HepG2 (cell line): ENCODE results near the gene PRELID1. TPM values are rescaled to one million over a fixed set of nuclear protein-coding genes. Genes with fewer than 3 reads are reported as not detected.

Experiments used
- HNF4A ChIP-seq: sonication (generic); formaldehyde crosslinking; IDR thresholded peaks from 2 replicates; pipeline ENCODE4 v1.4.0; 2020; ENCODE audit warnings: missing genetic modification reagents
- JUND ChIP-seq: sonication (generic); formaldehyde crosslinking; IDR thresholded peaks from 2 replicates; pipeline ENCODE4 v1.8.0; 2022; ENCODE audit warnings: mild to moderate bottlenecking, missing genetic modification reagents
- MBD4 ChIP-seq: IDR thresholded peaks from 2 replicates; pipeline ENCODE4 v1.6.1; 2012; ENCODE audit warnings: low read length, inconsistent platforms, borderline replicate concordance
- NFYC ChIP-seq: IDR thresholded peaks from 2 replicates; pipeline ENCODE4 v1.6.1; 2016; ENCODE audit warnings: missing genetic modification reagents, missing compliant biosample characterization
- PAX8 ChIP-seq: sonication (generic); formaldehyde crosslinking; IDR thresholded peaks from 2 replicates; pipeline ENCODE4 v1.8.0; 2022; ENCODE audit warnings: mild to moderate bottlenecking, missing genetic modification reagents, borderline replicate concordance
- RAD21 ChIP-seq: fragments of 450-650 bp; formaldehyde crosslinking; IDR thresholded peaks from 2 replicates; pipeline ENCODE4 v1.5.0; 2020; ENCODE audit warnings: mild to moderate bottlenecking
- TBX3 ChIP-seq: fragments of 450-650 bp; IDR thresholded peaks from 2 replicates; pipeline ENCODE4 v1.6.1; 2017; ENCODE audit warnings: antibody characterized with exemption, mild to moderate bottlenecking, inconsistent platforms, borderline replicate concordance
- ZNF263 ChIP-seq: sonication (generic); formaldehyde crosslinking; IDR thresholded peaks from 2 replicates; pipeline ENCODE4 v1.4.0; 2020; ENCODE audit warnings: missing genetic modification reagents
- ZSCAN12 ChIP-seq: sonication (generic); formaldehyde crosslinking; IDR thresholded peaks from 2 replicates; pipeline ENCODE4 v1.9.0; 2021; ENCODE audit warnings: mild to moderate bottlenecking, missing genetic modification reagents
- polyA plus RNA-seq, 8 experiments: library from polyadenylated mRNA; depleted of rRNA in 3 of 8; stranded (reverse) in 7 of 8; unstranded in 1 of 8; fragments of >200 nt; fragmentation: Illumina TruSeq in 4 of 8; extraction: Trizol in 4 of 8; gene quantifications; 2 replicates each; pipeline versions ENCODE4 v1.2.1 to v1.2.3, GENCODE V29; 2011 to 2016; ENCODE audit warnings: low read depth in 4 of 8, missing spikeins in 1 of 8, mixed read lengths in 1 of 8; ENCODE audit not compliant: insufficient read depth in 1 of 8
- total RNA-seq, 5 experiments: library from RNA; depleted of rRNA; stranded (reverse); fragments of >200 nt; fragmentation: Illumina TruSeq; extraction: Trizol; gene quantifications; 2 replicates each; pipeline ENCODE4 v1.2.3, GENCODE V29; 2016; ENCODE audit warnings: low read depth in 1 of 5
- TF ChIP-seq, protein P1 (sequence below): sonication (generic); formaldehyde crosslinking; IDR thresholded peaks from 2 replicates; pipeline ENCODE4 v1.9.0; 2021; ENCODE audit warnings: mild to moderate bottlenecking, missing genetic modification reagents
- TF ChIP-seq, protein P2 (sequence below): sonication (generic); formaldehyde crosslinking; IDR thresholded peaks from 2 replicates; pipeline ENCODE4 v1.4.0; 2020; ENCODE audit warnings: mild to moderate bottlenecking, missing genetic modification reagents
- TF ChIP-seq, protein P3 (sequence below): sonication (generic); formaldehyde crosslinking; IDR thresholded peaks from 2 replicates; pipeline ENCODE4 v1.4.0; 2020; ENCODE audit warnings: missing genetic modification reagents
- TF ChIP-seq, protein P4 (sequence below): sonication (generic); formaldehyde crosslinking; IDR thresholded peaks from 2 replicates; pipeline ENCODE4 v1.5.1; 2020; ENCODE audit warnings: mild to moderate bottlenecking, missing genetic modification reagents
- TF ChIP-seq, protein P5 (sequence below): sonication (generic); formaldehyde crosslinking; conservative IDR thresholded peaks from 2 replicates; pipeline ENCODE4 v1.4.0; 2020; ENCODE audit warnings: missing genetic modification reagents

Gene PRELID1
- total and polyA plus RNA-seq, 2 of the 13 experiments (the other 11 are each of a cell fraction or from before 2014, with no cell fraction given), result 250 to 271 TPM

DNA sequence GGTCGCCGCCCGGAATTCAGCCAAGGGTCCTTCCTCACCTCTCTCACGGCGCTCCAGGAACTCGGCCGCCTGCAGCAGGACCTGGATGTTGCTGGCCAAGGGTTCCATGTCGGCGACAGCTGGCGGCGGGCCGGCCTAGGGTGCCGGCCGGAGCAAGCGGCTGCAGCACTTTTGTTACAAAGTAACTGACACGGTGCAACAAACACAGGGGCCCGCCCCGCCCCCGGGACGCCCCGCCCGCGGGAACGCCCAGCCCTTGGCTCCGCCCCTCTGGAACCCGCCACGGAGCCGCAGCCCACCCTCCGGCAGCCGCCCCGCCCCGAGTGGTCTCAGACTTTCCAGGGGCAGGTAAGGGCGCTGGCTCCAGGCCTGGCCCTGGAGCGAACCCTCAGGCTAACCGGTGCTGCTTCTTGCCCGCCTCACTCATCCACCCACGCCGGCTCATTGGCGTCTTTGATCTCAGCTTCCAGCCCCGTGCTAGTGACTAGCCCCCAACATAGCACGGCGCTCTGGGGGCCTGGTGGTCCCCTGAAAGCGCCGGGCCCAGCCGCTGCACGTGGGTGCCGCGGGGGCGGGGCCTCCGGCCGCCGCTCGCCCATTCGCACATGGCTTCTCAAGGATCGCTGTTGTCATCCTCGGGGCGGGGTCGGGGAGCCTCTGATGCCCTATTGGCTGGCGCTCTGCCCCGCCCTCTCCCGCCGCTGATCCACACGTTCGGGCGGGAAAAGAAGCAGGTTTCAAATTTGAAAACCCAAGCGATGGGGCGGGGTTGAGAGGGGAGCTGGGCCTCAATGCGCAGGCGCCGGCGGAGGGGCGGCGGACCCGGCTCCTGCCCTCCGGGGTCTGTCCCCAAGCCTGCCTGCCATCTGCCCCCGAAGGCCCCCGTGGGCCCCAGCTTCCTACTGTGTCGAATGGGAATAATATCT, 8.4 kb downstream of the PRELID1 start, which contains the start of gene MXD3 (continued):
- TF ChIP-seq PAX8, result no peak
- TF ChIP-seq, protein P1, sequence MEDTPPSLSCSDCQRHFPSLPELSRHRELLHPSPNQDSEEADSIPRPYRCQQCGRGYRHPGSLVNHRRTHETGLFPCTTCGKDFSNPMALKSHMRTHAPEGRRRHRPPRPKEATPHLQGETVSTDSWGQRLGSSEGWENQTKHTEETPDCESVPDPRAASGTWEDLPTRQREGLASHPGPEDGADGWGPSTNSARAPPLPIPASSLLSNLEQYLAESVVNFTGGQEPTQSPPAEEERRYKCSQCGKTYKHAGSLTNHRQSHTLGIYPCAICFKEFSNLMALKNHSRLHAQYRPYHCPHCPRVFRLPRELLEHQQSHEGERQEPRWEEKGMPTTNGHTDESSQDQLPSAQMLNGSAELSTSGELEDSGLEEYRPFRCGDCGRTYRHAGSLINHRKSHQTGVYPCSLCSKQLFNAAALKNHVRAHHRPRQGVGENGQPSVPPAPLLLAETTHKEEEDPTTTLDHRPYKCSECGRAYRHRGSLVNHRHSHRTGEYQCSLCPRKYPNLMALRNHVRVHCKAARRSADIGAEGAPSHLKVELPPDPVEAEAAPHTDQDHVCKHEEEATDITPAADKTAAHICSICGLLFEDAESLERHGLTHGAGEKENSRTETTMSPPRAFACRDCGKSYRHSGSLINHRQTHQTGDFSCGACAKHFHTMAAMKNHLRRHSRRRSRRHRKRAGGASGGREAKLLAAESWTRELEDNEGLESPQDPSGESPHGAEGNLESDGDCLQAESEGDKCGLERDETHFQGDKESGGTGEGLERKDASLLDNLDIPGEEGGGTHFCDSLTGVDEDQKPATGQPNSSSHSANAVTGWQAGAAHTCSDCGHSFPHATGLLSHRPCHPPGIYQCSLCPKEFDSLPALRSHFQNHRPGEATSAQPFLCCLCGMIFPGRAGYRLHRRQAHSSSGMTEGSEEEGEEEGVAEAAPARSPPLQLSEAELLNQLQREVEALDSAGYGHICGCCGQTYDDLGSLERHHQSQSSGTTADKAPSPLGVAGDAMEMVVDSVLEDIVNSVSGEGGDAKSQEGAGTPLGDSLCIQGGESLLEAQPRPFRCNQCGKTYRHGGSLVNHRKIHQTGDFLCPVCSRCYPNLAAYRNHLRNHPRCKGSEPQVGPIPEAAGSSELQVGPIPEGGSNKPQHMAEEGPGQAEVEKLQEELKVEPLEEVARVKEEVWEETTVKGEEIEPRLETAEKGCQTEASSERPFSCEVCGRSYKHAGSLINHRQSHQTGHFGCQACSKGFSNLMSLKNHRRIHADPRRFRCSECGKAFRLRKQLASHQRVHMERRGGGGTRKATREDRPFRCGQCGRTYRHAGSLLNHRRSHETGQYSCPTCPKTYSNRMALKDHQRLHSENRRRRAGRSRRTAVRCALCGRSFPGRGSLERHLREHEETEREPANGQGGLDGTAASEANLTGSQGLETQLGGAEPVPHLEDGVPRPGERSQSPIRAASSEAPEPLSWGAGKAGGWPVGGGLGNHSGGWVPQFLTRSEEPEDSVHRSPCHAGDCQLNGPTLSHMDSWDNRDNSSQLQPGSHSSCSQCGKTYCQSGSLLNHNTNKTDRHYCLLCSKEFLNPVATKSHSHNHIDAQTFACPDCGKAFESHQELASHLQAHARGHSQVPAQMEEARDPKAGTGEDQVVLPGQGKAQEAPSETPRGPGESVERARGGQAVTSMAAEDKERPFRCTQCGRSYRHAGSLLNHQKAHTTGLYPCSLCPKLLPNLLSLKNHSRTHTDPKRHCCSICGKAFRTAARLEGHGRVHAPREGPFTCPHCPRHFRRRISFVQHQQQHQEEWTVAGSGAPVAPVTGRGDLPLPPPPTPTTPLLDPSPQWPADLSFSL, result no peak
- TF ChIP-seq HNF4A, result no peak
- TF ChIP-seq, protein P2, sequence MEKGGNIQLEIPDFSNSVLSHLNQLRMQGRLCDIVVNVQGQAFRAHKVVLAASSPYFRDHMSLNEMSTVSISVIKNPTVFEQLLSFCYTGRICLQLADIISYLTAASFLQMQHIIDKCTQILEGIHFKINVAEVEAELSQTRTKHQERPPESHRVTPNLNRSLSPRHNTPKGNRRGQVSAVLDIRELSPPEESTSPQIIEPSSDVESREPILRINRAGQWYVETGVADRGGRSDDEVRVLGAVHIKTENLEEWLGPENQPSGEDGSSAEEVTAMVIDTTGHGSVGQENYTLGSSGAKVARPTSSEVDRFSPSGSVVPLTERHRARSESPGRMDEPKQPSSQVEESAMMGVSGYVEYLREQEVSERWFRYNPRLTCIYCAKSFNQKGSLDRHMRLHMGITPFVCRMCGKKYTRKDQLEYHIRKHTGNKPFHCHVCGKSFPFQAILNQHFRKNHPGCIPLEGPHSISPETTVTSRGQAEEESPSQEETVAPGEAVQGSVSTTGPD, result no peak
- TF ChIP-seq, protein P3, sequence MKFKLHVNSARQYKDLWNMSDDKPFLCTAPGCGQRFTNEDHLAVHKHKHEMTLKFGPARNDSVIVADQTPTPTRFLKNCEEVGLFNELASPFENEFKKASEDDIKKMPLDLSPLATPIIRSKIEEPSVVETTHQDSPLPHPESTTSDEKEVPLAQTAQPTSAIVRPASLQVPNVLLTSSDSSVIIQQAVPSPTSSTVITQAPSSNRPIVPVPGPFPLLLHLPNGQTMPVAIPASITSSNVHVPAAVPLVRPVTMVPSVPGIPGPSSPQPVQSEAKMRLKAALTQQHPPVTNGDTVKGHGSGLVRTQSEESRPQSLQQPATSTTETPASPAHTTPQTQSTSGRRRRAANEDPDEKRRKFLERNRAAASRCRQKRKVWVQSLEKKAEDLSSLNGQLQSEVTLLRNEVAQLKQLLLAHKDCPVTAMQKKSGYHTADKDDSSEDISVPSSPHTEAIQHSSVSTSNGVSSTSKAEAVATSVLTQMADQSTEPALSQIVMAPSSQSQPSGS (CRISPR knock-in tag), result no peak; the same call in 1 of the 2 replicates
- no peak for TF ChIP-seq TBX3
- TF ChIP-seq MBD4, result no peak
- no peak for TF ChIP-seq ZSCAN12
- TF ChIP-seq, protein P4, sequence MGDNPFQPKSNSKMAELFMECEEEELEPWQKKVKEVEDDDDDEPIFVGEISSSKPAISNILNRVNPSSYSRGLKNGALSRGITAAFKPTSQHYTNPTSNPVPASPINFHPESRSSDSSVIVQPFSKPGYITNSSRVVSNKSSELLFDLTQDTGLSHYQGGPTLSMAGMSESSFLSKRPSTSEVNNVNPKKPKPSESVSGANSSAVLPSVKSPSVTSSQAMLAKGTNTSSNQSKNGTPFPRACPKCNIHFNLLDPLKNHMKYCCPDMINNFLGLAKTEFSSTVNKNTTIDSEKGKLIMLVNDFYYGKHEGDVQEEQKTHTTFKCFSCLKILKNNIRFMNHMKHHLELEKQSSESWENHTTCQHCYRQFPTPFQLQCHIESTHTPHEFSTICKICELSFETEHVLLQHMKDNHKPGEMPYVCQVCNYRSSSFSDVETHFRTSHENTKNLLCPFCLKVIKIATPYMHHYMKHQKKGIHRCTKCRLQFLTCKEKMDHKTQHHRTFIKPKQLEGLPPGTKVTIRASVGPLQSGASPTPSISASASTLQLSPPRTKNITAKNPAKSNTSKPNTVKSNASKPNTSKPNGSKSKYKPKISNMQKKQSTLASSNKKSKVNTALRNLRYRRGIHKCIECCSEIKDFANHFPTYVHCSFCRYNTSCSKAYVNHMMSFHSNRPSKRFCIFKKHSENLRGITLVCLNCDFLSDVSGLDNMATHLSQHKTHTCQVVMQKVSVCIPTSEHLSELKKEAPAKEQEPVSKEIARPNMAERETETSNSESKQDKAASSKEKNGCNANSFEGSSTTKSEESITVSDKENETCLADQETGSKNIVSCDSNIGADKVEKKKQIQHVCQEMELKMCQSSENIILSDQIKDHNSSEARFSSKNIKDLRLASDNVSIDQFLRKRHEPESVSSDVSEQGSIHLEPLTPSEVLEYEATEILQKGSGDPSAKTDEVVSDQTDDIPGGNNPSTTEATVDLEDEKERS (CRISPR knock-in tag), result no peak
- no peak for TF ChIP-seq RAD21 (CRISPR knock-in tag)
- no peak for TF ChIP-seq JUND (CRISPR knock-in tag)
- peak; percentile 91 for TF ChIP-seq NFYC (CRISPR knock-in tag)
- no peak; the same call in 1 of the 2 replicates for TF ChIP-seq ZNF263 (CRISPR knock-in tag)
- TF ChIP-seq, protein P5, sequence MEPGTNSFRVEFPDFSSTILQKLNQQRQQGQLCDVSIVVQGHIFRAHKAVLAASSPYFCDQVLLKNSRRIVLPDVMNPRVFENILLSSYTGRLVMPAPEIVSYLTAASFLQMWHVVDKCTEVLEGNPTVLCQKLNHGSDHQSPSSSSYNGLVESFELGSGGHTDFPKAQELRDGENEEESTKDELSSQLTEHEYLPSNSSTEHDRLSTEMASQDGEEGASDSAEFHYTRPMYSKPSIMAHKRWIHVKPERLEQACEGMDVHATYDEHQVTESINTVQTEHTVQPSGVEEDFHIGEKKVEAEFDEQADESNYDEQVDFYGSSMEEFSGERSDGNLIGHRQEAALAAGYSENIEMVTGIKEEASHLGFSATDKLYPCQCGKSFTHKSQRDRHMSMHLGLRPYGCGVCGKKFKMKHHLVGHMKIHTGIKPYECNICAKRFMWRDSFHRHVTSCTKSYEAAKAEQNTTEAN, result no peak
